ENCODE measurements around the gene PRR16. TPM values are rescaled to one million over a fixed set of nuclear protein-coding genes. Genes with fewer than 3 reads are reported as not detected.

Gene PRR16
- polyA plus RNA-seq, 2 of the 4 experiments (the other 2 are of a cell fraction): 0.05 TPM; not detected in 1

DNA sequence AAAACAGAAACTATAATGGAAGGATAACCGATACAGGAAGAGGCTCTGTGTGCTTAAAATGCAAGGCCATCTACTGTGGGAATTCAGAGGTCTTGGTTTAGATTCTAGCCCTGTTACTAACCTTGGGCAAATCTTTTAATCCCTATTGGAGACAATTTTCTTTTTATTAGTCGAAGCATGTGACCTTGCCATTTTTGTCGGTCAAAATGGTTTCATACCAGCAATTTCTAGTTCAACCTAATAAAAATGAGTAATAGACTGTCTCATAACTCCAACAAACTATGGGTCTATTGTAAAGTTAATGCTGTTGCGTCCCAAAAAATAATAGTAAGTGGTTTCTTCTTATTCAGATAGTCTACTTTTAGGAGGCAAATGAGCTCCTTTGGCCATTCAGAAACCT lies 38.4 kb downstream of the PRR16 start (continued):
- TF ChIP-seq, protein P1, sequence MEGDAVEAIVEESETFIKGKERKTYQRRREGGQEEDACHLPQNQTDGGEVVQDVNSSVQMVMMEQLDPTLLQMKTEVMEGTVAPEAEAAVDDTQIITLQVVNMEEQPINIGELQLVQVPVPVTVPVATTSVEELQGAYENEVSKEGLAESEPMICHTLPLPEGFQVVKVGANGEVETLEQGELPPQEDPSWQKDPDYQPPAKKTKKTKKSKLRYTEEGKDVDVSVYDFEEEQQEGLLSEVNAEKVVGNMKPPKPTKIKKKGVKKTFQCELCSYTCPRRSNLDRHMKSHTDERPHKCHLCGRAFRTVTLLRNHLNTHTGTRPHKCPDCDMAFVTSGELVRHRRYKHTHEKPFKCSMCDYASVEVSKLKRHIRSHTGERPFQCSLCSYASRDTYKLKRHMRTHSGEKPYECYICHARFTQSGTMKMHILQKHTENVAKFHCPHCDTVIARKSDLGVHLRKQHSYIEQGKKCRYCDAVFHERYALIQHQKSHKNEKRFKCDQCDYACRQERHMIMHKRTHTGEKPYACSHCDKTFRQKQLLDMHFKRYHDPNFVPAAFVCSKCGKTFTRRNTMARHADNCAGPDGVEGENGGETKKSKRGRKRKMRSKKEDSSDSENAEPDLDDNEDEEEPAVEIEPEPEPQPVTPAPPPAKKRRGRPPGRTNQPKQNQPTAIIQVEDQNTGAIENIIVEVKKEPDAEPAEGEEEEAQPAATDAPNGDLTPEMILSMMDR (IDR thresholded peaks at IDR 0.05): no peak
- TF ChIP-seq HOXB5 (CRISPR knock-in tag; IDR thresholded peaks at IDR 0.05): no peak
- no peak for TF ChIP-seq ZNF302 (CRISPR knock-in tag; IDR thresholded peaks at IDR 0.05)
- TF ChIP-seq POLR2A (IDR thresholded peaks at IDR 0.05; ENCODE audit: low read length): no peak
- TF ChIP-seq EHF (CRISPR knock-in tag; IDR thresholded peaks at IDR 0.05): no peak

DNA sequence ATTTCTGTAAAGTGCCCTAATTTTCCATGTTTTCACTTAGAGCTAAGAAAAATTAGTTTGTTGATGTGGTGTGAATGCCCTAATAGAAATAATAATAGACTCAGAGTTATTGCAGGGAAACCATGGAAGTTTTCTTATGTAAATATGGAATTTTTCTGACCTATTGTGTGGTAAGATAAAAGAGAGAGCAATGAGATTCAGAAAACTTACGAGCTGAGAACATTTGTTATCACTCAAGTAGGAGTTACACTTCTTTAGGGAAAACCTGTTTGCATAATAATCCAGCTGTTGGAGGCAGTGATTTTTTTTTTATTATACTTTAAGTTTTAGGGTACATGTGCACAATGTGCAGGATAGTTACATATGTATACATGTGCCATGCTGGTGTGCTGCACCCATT lies 39.2 kb downstream of the PRR16 start:
- POLR2A ChIA-PET: no interaction called here
- no peak overlapping the region for H3K4me3 ChIP-seq
- ATAC-seq: no peak

DNA sequence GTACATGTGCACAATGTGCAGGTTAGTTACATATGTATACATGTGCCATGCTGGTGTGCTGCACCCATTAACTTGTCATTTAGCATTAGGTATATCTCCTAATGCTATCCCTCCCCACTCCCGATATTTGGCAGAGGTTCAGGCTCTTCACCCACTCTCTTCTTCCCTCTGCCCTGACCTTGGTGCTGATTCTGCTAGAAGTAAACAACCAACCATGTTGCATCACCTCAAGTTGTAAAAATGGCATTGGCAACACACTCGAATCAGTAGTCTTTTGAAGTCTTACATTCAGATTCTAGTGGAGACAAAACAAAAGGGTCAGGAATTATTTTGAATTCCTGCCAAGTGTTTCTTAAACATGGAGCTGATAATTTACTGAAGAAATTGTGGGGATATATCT lies 40.0 kb downstream of the PRR16 start:
- ChIA-PET POLR2A (no interaction called here), CTCF (no interaction called here)
- no peak overlapping the region for H3K4me2 ChIP-seq
- WGBS (ENCODE audit: missing lambda C conversion rate): 10% methylated on average over 2 of the region's 2 CpGs
- ATAC-seq: no peak
- no peaks in the 10 kb centered on the region for H3K4me1 ChIP-seq
- DNase-seq (ENCODE audit: low read depth in 1 of 2, low spot score in 1 of 2): no peak
- no peak for TF ChIP-seq JUN (IDR thresholded peaks at IDR 0.05)
- no peak for TF ChIP-seq POLR2AphosphoS2 (conservative IDR thresholded peaks at IDR 0.05; ENCODE audit: low read length)
- no peak for FAIRE-seq
- H3K4me3 ChIP-seq: no peak overlapping the region
- H3K27ac ChIP-seq: no peak overlapping the region
- H3K9me3 ChIP-seq: no peaks in the 10 kb centered on the region

More for the DNA sequence above, 39.2 kb downstream of the PRR16 start:
- H3K4me2 ChIP-seq: no peak overlapping the region
- WGBS (ENCODE audit: missing lambda C conversion rate): 3% methylated on average over 1 of the region's 1 CpG
- DNase-seq (ENCODE audit: low read depth in 1 of 2, low spot score in 1 of 2) (no peak), FAIRE-seq (no peak)
- H3K27ac ChIP-seq: no peak overlapping the region
- H3K4me1 ChIP-seq: no peaks in the 10 kb centered on the region
- TF ChIP-seq KDM1A (IDR thresholded peaks at IDR 0.05; ENCODE audit: low read depth) (no peak), TFCP2L1 (CRISPR knock-in tag; IDR thresholded peaks at IDR 0.05) (no peak), HOXB5 (CRISPR knock-in tag; IDR thresholded peaks at IDR 0.05) (no peak), SMC3 (IDR thresholded peaks at IDR 0.05) (no peak), GATA3 (IDR thresholded peaks at IDR 0.05; ENCODE audit: borderline replicate concordance) (no peak), RARB (CRISPR knock-in tag; IDR thresholded peaks at IDR 0.05) (no peak), ZNF302 (CRISPR knock-in tag; IDR thresholded peaks at IDR 0.05) (no peak), FOXS1 (CRISPR knock-in tag; IDR thresholded peaks at IDR 0.05) (no peak), POLR2AphosphoS2 (conservative IDR thresholded peaks at IDR 0.05; ENCODE audit: low read length) (no peak), HOXB13 (CRISPR knock-in tag; IDR thresholded peaks at IDR 0.05; ENCODE audit: low read depth) (no peak), RFX5 (IDR thresholded peaks at IDR 0.05) (no peak), FOSL2 (IDR thresholded peaks at IDR 0.05) (no peak), FOSL2 (CRISPR knock-in tag; IDR thresholded peaks at IDR 0.05) (no peak), CBX8 (IDR thresholded peaks at IDR 0.05) (no peak), CBX2 (IDR thresholded peaks at IDR 0.05; ENCODE audit: borderline replicate concordance, low read depth) (no peak), ZC3H11A (IDR thresholded peaks at IDR 0.05) (no peak), CEBPB (IDR thresholded peaks at IDR 0.05) (no peak), NFE2L2 (conservative IDR thresholded peaks at IDR 0.05; ENCODE audit: low read length) (no peak), CHD4 (IDR thresholded peaks at IDR 0.05; ENCODE audit: borderline replicate concordance) (no peak), MAZ (IDR thresholded peaks at IDR 0.05; ENCODE audit: borderline replicate concordance, low read depth, low read length) (no peak)
- TF ChIP-seq, protein P2, sequence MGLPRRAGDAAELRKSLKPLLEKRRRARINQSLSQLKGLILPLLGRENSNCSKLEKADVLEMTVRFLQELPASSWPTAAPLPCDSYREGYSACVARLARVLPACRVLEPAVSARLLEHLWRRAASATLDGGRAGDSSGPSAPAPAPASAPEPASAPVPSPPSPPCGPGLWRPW (IDR thresholded peaks at IDR 0.05): no peak
- CTCF ChIA-PET: no interaction called here
- H3K9me3 ChIP-seq: no peaks in the 10 kb centered on the region

DNA sequence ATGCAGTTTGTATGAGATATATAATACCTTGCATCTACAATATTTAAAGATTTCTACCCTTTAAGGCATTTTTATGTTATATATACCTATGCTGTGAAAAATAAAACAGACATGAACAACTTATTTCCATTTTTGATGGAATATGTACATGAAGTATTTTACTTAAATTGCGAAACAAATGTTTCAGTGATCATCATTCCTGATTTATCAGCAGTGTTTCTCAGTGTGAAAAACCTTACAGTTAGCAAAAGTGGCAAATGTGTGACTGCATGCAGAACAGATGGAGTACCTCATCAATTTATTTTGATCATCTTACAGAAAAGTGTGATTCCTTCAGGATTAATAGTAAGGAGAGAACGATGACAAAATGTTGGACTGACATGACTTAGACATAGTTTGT lies 43.1 kb downstream of the PRR16 start:
- no peak for ATAC-seq
- Histone ChIP-seq H3K4me3 (no peak overlapping the region), H3K4me2 (no peak overlapping the region), H3K27ac (no peak overlapping the region), H3K4me1 (no peaks in the 10 kb centered on the region), H3K9me3 (no peaks in the 10 kb centered on the region)
- FAIRE-seq: no peak
- no peak for DNase-seq (ENCODE audit: low read depth in 1 of 2, low spot score in 1 of 2)
- WGBS (ENCODE audit: missing lambda C conversion rate): 15% methylated on average over 2 of the region's 2 CpGs
- ChIA-PET POLR2A (no interaction called here), CTCF (no interaction called here)
- TF ChIP-seq CHD2 (IDR thresholded peaks at IDR 0.05; ENCODE audit: low read length, partially characterized antibody) (no peak), JUNB (IDR thresholded peaks at IDR 0.05) (no peak), RFX5 (IDR thresholded peaks at IDR 0.05) (no peak), FOXS1 (CRISPR knock-in tag; IDR thresholded peaks at IDR 0.05) (no peak), ZNF302 (CRISPR knock-in tag; IDR thresholded peaks at IDR 0.05) (no peak), RAD21 (conservative IDR thresholded peaks at IDR 0.05 in 1 of 2, IDR thresholded peaks at IDR 0.05 in 1 of 2) (no peak), SREBF2 (IDR thresholded peaks at IDR 0.05) (no peak), HOXB13 (CRISPR knock-in tag; IDR thresholded peaks at IDR 0.05; ENCODE audit: low read depth) (no peak), ZFP36 (IDR thresholded peaks at IDR 0.05; ENCODE audit: borderline replicate concordance, partially characterized antibody) (no peak), RCOR1 (IDR thresholded peaks at IDR 0.05; ENCODE audit: low read depth, low read length) (no peak)
- TF ChIP-seq, protein P3, sequence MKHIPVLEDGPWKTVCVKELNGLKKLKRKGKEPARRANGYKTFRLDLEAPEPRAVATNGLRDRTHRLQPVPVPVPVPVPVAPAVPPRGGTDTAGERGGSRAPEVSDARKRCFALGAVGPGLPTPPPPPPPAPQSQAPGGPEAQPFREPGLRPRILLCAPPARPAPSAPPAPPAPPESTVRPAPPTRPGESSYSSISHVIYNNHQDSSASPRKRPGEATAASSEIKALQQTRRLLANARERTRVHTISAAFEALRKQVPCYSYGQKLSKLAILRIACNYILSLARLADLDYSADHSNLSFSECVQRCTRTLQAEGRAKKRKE (CRISPR knock-in tag; IDR thresholded peaks at IDR 0.05; ENCODE audit: low read depth): no peak
- TF ChIP-seq, protein P1 (IDR thresholded peaks at IDR 0.05): no peak
